H1 (cell line): ENCODE results near the gene PCID2. TPM values are rescaled to one million over a fixed set of nuclear protein-coding genes. Genes with fewer than 3 reads are reported as not detected.

Experiments used
- BCL11A ChIP-seq, 2 experiments: IDR thresholded peaks; one replicate each; pipeline ENCODE4 v1.6.1; 2011; ENCODE audit warnings: low read depth in 2 of 2, low read length in 2 of 2, mild to moderate bottlenecking in 2 of 2
- SIX5 ChIP-seq: IDR thresholded peaks from 2 replicates; pipeline ENCODE4 v1.6.1; 2011; ENCODE audit warnings: mild to moderate bottlenecking, low read depth, low read length
- polyA plus RNA-seq, 7 experiments: library from polyadenylated mRNA; depleted of rRNA in 3 of 7; stranded (reverse) in 5 of 7; unstranded in 2 of 7; fragments of >200 nt in 5 of 7; fragments of 200-250 nt in 2 of 7; gene quantifications; 1 replicate in 5 of 7; 2 replicates in 1 of 7; 4 replicates in 1 of 7; pipeline versions ENCODE4 v1.2.1 to v1.2.3, GENCODE V29; 2011 to 2013; ENCODE audit warnings: missing spikeins in 2 of 7, mixed read lengths in 2 of 7
- total RNA-seq: library from RNA; stranded (reverse); fragmentation: NEBNext Ultra II Directional; extraction: Animal tissue kit (Norgen Biotek cat#: 25700); gene quantifications from 2 replicates; pipeline ENCODE4 v1.2.1, GENCODE V29; 2021

The PCID2 gene
- total and polyA plus RNA-seq, 2 of the 8 experiments (the other 6 are each of a cell fraction or from before 2014, with no cell fraction given) = 72.4 to 72.8 TPM

DNA sequence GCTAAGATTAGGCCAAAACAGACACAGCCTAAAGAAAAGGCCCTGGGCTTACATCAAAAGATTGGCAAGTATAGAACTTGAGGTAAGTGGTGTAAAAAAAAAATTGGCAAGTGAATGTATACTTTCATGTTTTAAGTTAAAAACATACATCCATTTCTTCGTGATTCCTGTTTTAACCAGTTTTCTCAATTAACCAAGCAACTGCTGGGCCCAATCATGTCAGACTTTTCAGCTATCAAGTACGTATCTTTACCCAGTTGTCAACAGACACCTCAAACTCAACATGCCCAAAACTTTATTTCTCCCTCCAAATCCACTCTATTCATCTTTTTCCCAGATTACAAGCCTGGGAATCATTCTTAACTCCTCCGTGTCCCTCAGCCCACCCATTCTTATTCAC lies 1.0 kb downstream of the PCID2 start (continued):
- TF ChIP-seq BCL11A (IDR thresholded peaks at IDR 0.05; ENCODE audit: low read depth in 2 of 2, low read length in 2 of 2) (no peak), SIX5 (no peak)
